ENCODE results near the gene LAMA3.

LAMA3 gene

DNA sequence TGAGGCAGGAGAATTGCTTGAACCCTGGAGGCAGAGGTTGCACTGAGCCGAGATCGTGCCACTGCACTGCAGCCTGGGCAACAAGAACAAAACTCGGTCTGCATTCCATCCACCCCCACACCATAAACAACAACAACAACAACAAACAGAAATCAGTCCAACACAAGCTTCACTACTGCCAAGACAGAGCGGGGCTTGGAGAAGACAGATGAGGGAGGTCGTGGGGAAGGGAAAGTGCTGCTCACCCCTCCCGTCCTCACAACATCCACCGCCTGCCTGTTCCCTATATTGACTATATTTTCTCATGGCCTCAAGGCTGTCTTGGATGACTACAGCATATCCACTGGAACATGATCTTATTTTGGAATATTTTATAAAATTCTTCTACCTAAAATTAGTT, 187.7 kb downstream of the LAMA3 start:
- Histone ChIP-seq H3K27me3 (ENCODE audit: insufficient read depth, low read length, poor library complexity) (no peaks in the 10 kb centered on the region), H2AFZ (ENCODE audit: low read depth, low read length) (no peak overlapping the region), H3K9ac (ENCODE audit: low read depth, low read length) (no peak overlapping the region), H3K4me1 (ENCODE audit: insufficient read depth, low read length) (peaks cover 3% of the 10 kb centered on the region; the same call in 1 of the 2 replicates), H3K4me3 (ENCODE audit: low read depth in 1 of 2, low read length in 2 of 2) (no peak overlapping the region), H3K4me2 (ENCODE audit: insufficient read depth, low read length) (no peak overlapping the region), H3K79me2 (ENCODE audit: insufficient read depth, low read length) (no peaks in the 10 kb centered on the region), H3K9me3 (ENCODE audit: insufficient read depth, low read length, severe bottlenecking) (no peaks in the 10 kb centered on the region), H3K27ac (ENCODE audit: low read length) (no peak overlapping the region), H3K36me3 (ENCODE audit: insufficient read depth, low read length) (no peaks in the 10 kb centered on the region), H4K20me1 (ENCODE audit: insufficient read depth, low read length) (no peaks in the 10 kb centered on the region)
- no peak for DNase-seq
- no peak for ATAC-seq (ENCODE audit: insufficient read depth, low read depth)
- TF ChIP-seq CTCF (IDR thresholded peaks at IDR 0.05; ENCODE audit: borderline replicate concordance, extremely low read depth, low read length, poor library complexity, severe bottlenecking) (no peak), EZH2 (IDR thresholded peaks at IDR 0.05; ENCODE audit: borderline replicate concordance, low read depth, low read length, severe bottlenecking) (no peak)

DNA sequence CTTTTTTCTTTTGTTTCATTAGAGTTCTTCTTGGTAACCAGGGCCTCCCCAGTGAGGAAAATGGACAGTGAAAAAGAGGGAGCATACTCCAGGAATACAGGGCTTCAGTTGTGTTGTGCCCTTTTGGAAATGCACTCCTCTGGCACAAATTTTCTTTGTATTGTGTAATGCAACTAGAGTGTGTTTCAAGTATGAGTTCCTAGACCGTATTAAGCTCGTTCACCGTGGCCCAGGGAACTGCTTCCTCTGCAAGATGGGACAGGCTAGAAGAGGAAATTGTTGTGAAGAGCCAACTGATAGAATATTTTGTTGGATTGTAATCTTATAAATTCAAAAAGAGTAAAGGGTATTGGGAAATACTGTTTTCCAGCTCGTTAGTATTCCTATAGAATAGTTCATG, 188.1 kb downstream of the LAMA3 start:
- Histone ChIP-seq H3K4me1 (ENCODE audit: insufficient read depth, low read length) (no peaks in the 10 kb centered on the region), H3K27me3 (ENCODE audit: insufficient read depth, low read length, poor library complexity) (no peaks in the 10 kb centered on the region), H3K9me3 (ENCODE audit: insufficient read depth, low read length, severe bottlenecking) (no peaks in the 10 kb centered on the region), H3K4me2 (ENCODE audit: insufficient read depth, low read length) (no peak overlapping the region), H2AFZ (ENCODE audit: low read depth, low read length) (no peak overlapping the region), H3K36me3 (ENCODE audit: insufficient read depth, low read length) (no peaks in the 10 kb centered on the region), H3K27ac (ENCODE audit: low read length) (no peak overlapping the region), H4K20me1 (ENCODE audit: insufficient read depth, low read length) (no peaks in the 10 kb centered on the region), H3K4me3 (ENCODE audit: low read depth in 1 of 2, low read length in 2 of 2) (no peak overlapping the region), H3K79me2 (ENCODE audit: insufficient read depth, low read length) (no peaks in the 10 kb centered on the region), H3K9ac (ENCODE audit: low read depth, low read length) (no peak overlapping the region)
- ATAC-seq (ENCODE audit: insufficient read depth, low read depth) (no peak), DNase-seq (no peak)
- TF ChIP-seq CTCF (IDR thresholded peaks at IDR 0.05; ENCODE audit: borderline replicate concordance, extremely low read depth, low read length, poor library complexity, severe bottlenecking) (no peak), EZH2 (IDR thresholded peaks at IDR 0.05; ENCODE audit: borderline replicate concordance, low read depth, low read length, severe bottlenecking) (no peak)

DNA sequence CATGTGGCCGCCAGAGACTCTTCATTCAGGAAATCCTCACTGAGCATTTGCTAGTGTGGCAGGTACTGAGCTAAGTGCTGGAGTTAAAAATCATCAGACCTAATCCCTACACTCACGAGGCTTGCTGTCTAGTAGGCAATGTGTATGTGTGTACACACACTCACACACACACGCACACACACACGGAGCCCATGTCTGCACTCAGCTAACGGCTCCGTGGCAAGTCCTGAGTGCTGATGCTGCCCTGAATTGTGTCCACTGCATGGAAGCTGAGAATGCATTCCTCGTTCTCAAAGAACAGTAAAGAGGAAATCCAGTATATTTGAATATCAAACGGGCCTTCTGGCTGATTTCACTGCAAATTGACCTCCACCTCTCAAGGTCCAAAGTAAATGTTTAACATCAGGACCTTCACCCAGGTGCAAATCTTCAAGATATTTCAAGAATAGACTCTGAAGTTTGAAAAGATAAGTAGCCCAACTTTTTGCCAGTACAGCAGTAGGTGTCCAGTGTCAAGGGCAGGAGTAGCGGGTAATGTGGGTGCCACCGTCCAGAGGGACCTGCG, 189.2 kb downstream of the LAMA3 start:
- H3K4me1 ChIP-seq (ENCODE audit: insufficient read depth, low read length): peaks cover 10% of the 10 kb centered on the region
- no peaks in the 10 kb centered on the region for H3K36me3 ChIP-seq (ENCODE audit: insufficient read depth, low read length)
- H3K4me2 ChIP-seq (ENCODE audit: insufficient read depth, low read length): no peak overlapping the region
- no peaks in the 10 kb centered on the region for H3K9me3 ChIP-seq (ENCODE audit: insufficient read depth, low read length, severe bottlenecking)
- no peak overlapping the region for H2AFZ ChIP-seq (ENCODE audit: low read depth, low read length)
- no peaks in the 10 kb centered on the region for H3K27me3 ChIP-seq (ENCODE audit: insufficient read depth, low read length, poor library complexity)
- no peak for TF ChIP-seq EZH2 (IDR thresholded peaks at IDR 0.05; ENCODE audit: borderline replicate concordance, low read depth, low read length, severe bottlenecking)
- TF ChIP-seq CTCF (IDR thresholded peaks at IDR 0.05; ENCODE audit: borderline replicate concordance, extremely low read depth, low read length, poor library complexity, severe bottlenecking): no peak
- no peak overlapping the region for H3K27ac ChIP-seq (ENCODE audit: low read length)
- ATAC-seq (ENCODE audit: insufficient read depth, low read depth) (no peak), DNase-seq (no peak)
- H3K79me2 ChIP-seq (ENCODE audit: insufficient read depth, low read length): no peaks in the 10 kb centered on the region
- H4K20me1 ChIP-seq (ENCODE audit: insufficient read depth, low read length): no peaks in the 10 kb centered on the region
- H3K4me3 ChIP-seq (ENCODE audit: low read depth in 1 of 2, low read length in 2 of 2): no peak overlapping the region
- H3K9ac ChIP-seq (ENCODE audit: low read depth, low read length): no peak overlapping the region

DNA sequence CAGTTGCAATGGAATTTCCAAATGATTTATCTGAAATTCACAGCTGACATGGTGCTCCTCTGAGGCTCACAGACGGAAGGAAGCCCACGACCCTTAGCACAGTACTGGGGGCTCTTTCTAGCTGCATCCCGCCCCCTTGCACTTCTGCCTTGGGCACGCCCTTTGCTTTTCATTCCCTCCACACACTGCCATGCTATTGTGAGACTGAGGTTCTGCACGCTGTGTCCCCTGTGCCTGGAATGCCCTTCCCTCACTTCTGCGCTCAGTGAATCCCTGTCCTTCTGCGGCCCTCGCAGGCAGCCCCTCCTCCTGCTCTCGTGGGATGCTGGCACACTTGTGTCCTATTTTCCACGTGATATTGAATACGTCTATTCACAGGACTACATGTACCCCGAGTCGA, 189.9 kb downstream of the LAMA3 start:
- Histone ChIP-seq H3K4me3 (ENCODE audit: low read depth in 1 of 2, low read length in 2 of 2) (no peak overlapping the region), H4K20me1 (ENCODE audit: insufficient read depth, low read length) (no peaks in the 10 kb centered on the region), H3K9ac (ENCODE audit: low read depth, low read length) (no peak overlapping the region), H3K79me2 (ENCODE audit: insufficient read depth, low read length) (no peaks in the 10 kb centered on the region), H2AFZ (ENCODE audit: low read depth, low read length) (no peak overlapping the region), H3K27ac (ENCODE audit: low read length) (no peak overlapping the region), H3K36me3 (ENCODE audit: insufficient read depth, low read length) (no peaks in the 10 kb centered on the region), H3K4me1 (ENCODE audit: insufficient read depth, low read length) (peaks cover 15% of the 10 kb centered on the region), H3K4me2 (ENCODE audit: insufficient read depth, low read length) (no peak overlapping the region), H3K9me3 (ENCODE audit: insufficient read depth, low read length, severe bottlenecking) (no peaks in the 10 kb centered on the region), H3K27me3 (ENCODE audit: insufficient read depth, low read length, poor library complexity) (no peaks in the 10 kb centered on the region)
- TF ChIP-seq CTCF (IDR thresholded peaks at IDR 0.05; ENCODE audit: borderline replicate concordance, extremely low read depth, low read length, poor library complexity, severe bottlenecking) (no peak), EZH2 (IDR thresholded peaks at IDR 0.05; ENCODE audit: borderline replicate concordance, low read depth, low read length, severe bottlenecking) (no peak)
- DNase-seq (no peak), ATAC-seq (ENCODE audit: insufficient read depth, low read depth) (no peak)

Data from DND-41 (cell line).